ENCODE measurements around the gene NRAP. TPM values are rescaled to one million over a fixed set of nuclear protein-coding genes. Genes with fewer than 3 reads are reported as not detected.

The NRAP gene
- total and polyA plus RNA-seq, 2 donors (not counting 3 experiments of a cell fraction or from before 2014, with no cell fraction given), result not detected

DNA sequence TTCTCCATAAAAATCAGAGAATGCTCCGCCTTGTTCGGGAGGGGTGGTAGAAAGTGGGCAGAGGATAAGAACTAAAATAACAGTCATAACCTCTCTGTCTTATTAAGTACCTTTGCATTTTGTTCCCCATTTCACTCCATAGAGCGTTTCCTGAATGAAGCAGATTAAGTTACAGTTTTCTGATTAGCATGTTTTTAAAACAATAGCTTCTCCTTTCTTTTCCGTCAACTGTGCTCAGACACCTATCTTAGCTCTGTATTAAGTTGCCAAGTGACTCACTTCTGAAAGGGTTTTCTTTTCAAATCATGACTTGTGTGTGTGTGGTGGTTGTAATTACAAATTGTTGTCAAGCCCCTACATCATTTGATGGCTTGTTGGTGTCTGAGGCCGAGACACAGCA, 109.6 kb downstream of the NRAP start:
- dilution Hi-C loops (cut with MboI; ENCODE audit: extremely low pct_ligation_motif_present, low sequenced_read_pairs) (no loop called here), intact Hi-C loops (cut with micrococcal nuclease) (loop anchor here (10.0 kb wide), 1 partner anchor 529 kb away; no protein-coding TSS in a partner anchor)
- Histone ChIP-seq H2AFZ (ENCODE audit: low read depth, low read length) (peak overlapping the region; percentile 17), H3K27ac (ENCODE audit: insufficient read depth, low read depth, low read length) (peak overlapping the region; percentile 51), H3K27me3 (ENCODE audit: control insufficient read depth in 2 of 2, insufficient read depth in 2 of 2, low read length in 2 of 2) (no peaks in the 10 kb centered on the region), H3K9me1 (replicated peaks; ENCODE audit: control insufficient read depth, extremely low read depth, insufficient read depth, low read length) (no peaks in the 10 kb centered on the region), H3K4me3 (replicated peaks in 1 of 3; ENCODE audit: insufficient read depth in 1 of 3, low read depth in 1 of 3, low read length in 3 of 3) (no peak overlapping the region), H3K9ac (replicated peaks; ENCODE audit: extremely low read depth, insufficient read depth, low read length) (no peak overlapping the region), H3K79me2 (ENCODE audit: control insufficient read depth, insufficient read depth, low read length) (no peaks in the 10 kb centered on the region), H3K4me2 (ENCODE audit: insufficient read depth, low read length) (peak overlapping the region; percentile 33), H3K4me1 (ENCODE audit: control insufficient read depth, extremely low read depth, insufficient read depth, low read length) (peaks cover 46% of the 10 kb centered on the region), H4K20me1 (replicated peaks; ENCODE audit: control insufficient read depth, extremely low read depth, insufficient read depth, low read length) (no peaks in the 10 kb centered on the region), H3K9me3 (replicated peaks; ENCODE audit: control insufficient read depth, insufficient read depth, low read length) (no peaks in the 10 kb centered on the region), H3K36me3 (ENCODE audit: control insufficient read depth in 2 of 2, extremely low read depth in 1 of 2, insufficient read depth in 2 of 2, low read length in 2 of 2) (no peaks in the 10 kb centered on the region)
- no peak for TF ChIP-seq MYC (IDR thresholded peaks at IDR 0.05; ENCODE audit: low read depth, low read length)
- TF ChIP-seq EZH2 (IDR thresholded peaks at IDR 0.05; ENCODE audit: borderline replicate concordance, low read depth, low read length, severe bottlenecking), result no peak
- TF ChIP-seq POLR2A (IDR thresholded peaks at IDR 0.05; ENCODE audit: low read depth, low read length), result no peak
- ChIA-PET CTCF (interaction anchor here (0.6 to 1.9 kb wide), 4 partner anchors 9 to 605 kb away, joined by 3 to 13 read pairs (median 4); no protein-coding TSS in a partner anchor), POLR2A (no interaction called here)
- no TSS peak for BruUV-seq (replicated peaks)
- FAIRE-seq, result peak; percentile 50
- DNase-seq (ENCODE audit: low read depth, low spot score), result peak; percentile 85

DNA sequence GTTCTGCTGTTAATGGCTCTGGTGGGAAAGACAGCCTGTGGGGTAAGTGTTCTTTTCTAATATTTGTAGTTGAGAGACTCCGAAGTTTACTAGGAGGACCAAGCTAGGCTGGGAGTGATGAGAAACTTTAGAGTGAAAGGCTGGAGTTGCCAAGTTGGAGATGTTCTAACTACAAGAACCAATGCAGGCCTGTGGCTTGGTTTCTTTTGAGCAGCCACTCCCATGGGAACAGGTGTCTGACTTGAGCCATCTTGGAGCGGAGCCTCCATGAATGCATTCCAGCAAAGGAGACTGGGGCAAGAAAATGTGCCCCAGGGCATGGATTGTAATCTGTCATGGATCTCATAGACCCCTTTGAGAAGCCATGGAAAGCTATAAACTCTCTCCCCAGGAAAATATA, 110.7 kb downstream of the NRAP start:
- DNase-seq (ENCODE audit: low read depth, low spot score), result no peak
- TF ChIP-seq FOS (IDR thresholded peaks at IDR 0.05; ENCODE audit: borderline replicate concordance, insufficient read depth, low read length) (no peak), MYC (IDR thresholded peaks at IDR 0.05; ENCODE audit: low read depth, low read length) (no peak), EZH2 (IDR thresholded peaks at IDR 0.05; ENCODE audit: borderline replicate concordance, low read depth, low read length, severe bottlenecking) (no peak), POLR2AphosphoS5 (IDR thresholded peaks at IDR 0.05; ENCODE audit: insufficient read depth, low read depth, low read length) (no peak), JUN (IDR thresholded peaks at IDR 0.05; ENCODE audit: borderline replicate concordance, insufficient read depth, insufficient read length, low read depth) (no peak), GATA2 (IDR thresholded peaks at IDR 0.05; ENCODE audit: insufficient read depth, insufficient read length, low read depth, low read length) (no peak), POLR2A (IDR thresholded peaks at IDR 0.05; ENCODE audit: low read depth, low read length) (no peak)
- TF ChIP-seq, protein P1, sequence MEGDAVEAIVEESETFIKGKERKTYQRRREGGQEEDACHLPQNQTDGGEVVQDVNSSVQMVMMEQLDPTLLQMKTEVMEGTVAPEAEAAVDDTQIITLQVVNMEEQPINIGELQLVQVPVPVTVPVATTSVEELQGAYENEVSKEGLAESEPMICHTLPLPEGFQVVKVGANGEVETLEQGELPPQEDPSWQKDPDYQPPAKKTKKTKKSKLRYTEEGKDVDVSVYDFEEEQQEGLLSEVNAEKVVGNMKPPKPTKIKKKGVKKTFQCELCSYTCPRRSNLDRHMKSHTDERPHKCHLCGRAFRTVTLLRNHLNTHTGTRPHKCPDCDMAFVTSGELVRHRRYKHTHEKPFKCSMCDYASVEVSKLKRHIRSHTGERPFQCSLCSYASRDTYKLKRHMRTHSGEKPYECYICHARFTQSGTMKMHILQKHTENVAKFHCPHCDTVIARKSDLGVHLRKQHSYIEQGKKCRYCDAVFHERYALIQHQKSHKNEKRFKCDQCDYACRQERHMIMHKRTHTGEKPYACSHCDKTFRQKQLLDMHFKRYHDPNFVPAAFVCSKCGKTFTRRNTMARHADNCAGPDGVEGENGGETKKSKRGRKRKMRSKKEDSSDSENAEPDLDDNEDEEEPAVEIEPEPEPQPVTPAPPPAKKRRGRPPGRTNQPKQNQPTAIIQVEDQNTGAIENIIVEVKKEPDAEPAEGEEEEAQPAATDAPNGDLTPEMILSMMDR (IDR thresholded peaks at IDR 0.05; ENCODE audit: extremely low read depth in 1 of 2, insufficient read depth in 1 of 2, low read depth in 1 of 2, low read length in 2 of 2), result no peak
- TF ChIP-seq, protein P2, sequence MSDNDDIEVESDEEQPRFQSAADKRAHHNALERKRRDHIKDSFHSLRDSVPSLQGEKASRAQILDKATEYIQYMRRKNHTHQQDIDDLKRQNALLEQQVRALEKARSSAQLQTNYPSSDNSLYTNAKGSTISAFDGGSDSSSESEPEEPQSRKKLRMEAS (IDR thresholded peaks at IDR 0.05; ENCODE audit: insufficient read depth, insufficient read length), result no peak
- Histone ChIP-seq H3K27me3 (ENCODE audit: control insufficient read depth in 2 of 2, insufficient read depth in 2 of 2, low read length in 2 of 2) (no peaks in the 10 kb centered on the region), H3K36me3 (ENCODE audit: control insufficient read depth in 2 of 2, extremely low read depth in 1 of 2, insufficient read depth in 2 of 2, low read length in 2 of 2) (no peaks in the 10 kb centered on the region), H3K4me3 (replicated peaks in 1 of 3; ENCODE audit: insufficient read depth in 1 of 3, low read depth in 1 of 3, low read length in 3 of 3) (no peak overlapping the region), H3K9me1 (replicated peaks; ENCODE audit: control insufficient read depth, extremely low read depth, insufficient read depth, low read length) (no peaks in the 10 kb centered on the region), H3K4me2 (ENCODE audit: insufficient read depth, low read length) (no peak overlapping the region), H3K4me1 (ENCODE audit: control insufficient read depth, extremely low read depth, insufficient read depth, low read length) (peaks cover 46% of the 10 kb centered on the region), H3K9ac (replicated peaks; ENCODE audit: extremely low read depth, insufficient read depth, low read length) (no peak overlapping the region), H3K79me2 (ENCODE audit: control insufficient read depth, insufficient read depth, low read length) (no peaks in the 10 kb centered on the region), H3K27ac (ENCODE audit: insufficient read depth, low read depth, low read length) (no peak overlapping the region), H3K9me3 (replicated peaks; ENCODE audit: control insufficient read depth, insufficient read depth, low read length) (no peaks in the 10 kb centered on the region), H2AFZ (ENCODE audit: low read depth, low read length) (no peak overlapping the region), H4K20me1 (replicated peaks; ENCODE audit: control insufficient read depth, extremely low read depth, insufficient read depth, low read length) (no peaks in the 10 kb centered on the region)
- CTCF ChIA-PET, result interaction anchor here (1.6 to 1.9 kb wide), 2 partner anchors 10 to 33 kb away, joined by 4 to 13 read pairs; no protein-coding TSS in a partner anchor
- POLR2A ChIA-PET, result no interaction called here
- intact Hi-C loops (cut with micrococcal nuclease), result loop anchor here (10.0 kb wide), 1 partner anchor 528 kb away; no protein-coding TSS in a partner anchor
- no peak for FAIRE-seq
- dilution Hi-C loops (cut with MboI; ENCODE audit: extremely low pct_ligation_motif_present, low sequenced_read_pairs), result no loop called here
- BruUV-seq (replicated peaks), result no TSS peak

Data from endothelial cell of umbilical vein (primary cell).